Measurements from ENCODE around the gene ADAMTS12.

The ADAMTS12 gene

DNA sequence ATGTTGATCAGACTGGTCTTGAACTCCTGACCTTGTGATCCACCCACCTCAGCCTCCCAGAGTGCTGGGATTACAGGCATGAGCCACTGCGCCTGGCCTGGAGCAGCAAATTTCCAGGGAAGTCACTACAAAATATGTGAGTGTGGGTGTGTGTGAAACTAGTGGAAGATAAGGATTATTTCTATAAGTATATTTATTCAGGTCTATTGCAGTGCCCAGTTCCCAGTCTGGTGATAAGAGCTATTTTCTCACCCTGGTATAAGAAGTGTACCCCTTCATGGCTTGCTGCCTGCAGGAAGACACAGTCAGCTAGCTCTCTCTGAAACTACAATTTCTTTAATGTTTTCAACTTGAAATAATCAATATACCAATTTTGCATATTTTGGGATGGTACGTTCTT lies 414.0 kb downstream of the ADAMTS12 start:
- Histone ChIP-seq H3K9me3 (ENCODE audit: low read length) (no peaks in the 10 kb centered on the region), H3K9ac (ENCODE audit: low read length) (no peak overlapping the region), H3K4me3 (ENCODE audit: low read depth in 1 of 2, low read length in 2 of 2) (no peak overlapping the region), H3K4me1 (ENCODE audit: insufficient read depth, low read length) (no peaks in the 10 kb centered on the region), H3K27me3 (ENCODE audit: control insufficient read depth in 1 of 2, insufficient read depth in 2 of 2, low read length in 2 of 2) (no peaks in the 10 kb centered on the region), H3K27ac (ENCODE audit: low read depth, low read length) (no peak overlapping the region), H3K36me3 (ENCODE audit: insufficient read depth, low read length) (peaks cover 24% of the 10 kb centered on the region)

DNA sequence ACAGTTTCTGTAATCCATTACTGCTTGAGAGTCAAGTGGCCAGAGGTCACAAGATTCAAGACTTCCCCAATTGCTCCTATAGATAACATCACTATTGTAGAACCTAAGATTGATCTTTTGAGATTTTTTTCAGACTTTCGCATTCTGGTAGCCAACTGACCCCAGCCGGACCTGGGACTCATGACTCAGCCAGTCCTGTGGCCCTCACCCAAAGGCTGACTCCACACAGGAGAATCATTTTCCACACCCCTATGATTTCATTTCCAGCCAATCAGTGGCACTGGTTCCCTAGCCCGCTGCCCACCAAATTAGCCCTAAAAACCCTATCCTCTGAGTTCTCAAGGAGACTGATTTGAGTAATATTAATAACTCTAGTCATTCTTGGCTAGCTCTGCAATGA lies 414.8 kb downstream of the ADAMTS12 start:
- no peaks in the 10 kb centered on the region for H3K4me1 ChIP-seq (ENCODE audit: insufficient read depth, low read length)
- H3K9ac ChIP-seq (ENCODE audit: low read length) = no peak overlapping the region
- H3K9me3 ChIP-seq (ENCODE audit: low read length) = no peaks in the 10 kb centered on the region
- H3K36me3 ChIP-seq (ENCODE audit: insufficient read depth, low read length) = peaks cover 24% of the 10 kb centered on the region
- H3K27me3 ChIP-seq (ENCODE audit: control insufficient read depth in 1 of 2, insufficient read depth in 2 of 2, low read length in 2 of 2) = no peaks in the 10 kb centered on the region
- H3K27ac ChIP-seq (ENCODE audit: low read depth, low read length) = no peak overlapping the region
- H3K4me3 ChIP-seq (ENCODE audit: low read depth in 1 of 2, low read length in 2 of 2) = no peak overlapping the region

DNA sequence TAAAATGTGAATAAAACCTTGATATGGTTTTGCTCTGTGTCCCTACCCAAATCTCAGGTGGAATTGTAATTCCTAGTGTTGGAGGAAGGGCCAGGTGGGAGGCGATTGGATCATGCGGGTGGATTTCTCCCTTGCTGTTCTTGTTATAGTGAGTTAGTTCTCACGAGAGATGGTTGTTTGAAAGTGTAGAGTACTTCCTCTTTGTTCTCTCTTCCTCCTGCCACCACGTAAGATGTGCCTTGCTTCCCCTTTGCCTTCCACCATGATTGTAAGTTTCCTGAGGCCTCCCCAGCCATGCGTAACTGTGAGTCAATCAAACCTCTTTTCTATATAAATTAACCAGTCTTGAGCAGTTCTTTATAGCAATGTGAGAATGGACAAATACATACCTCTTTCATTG lies 416.1 kb downstream of the ADAMTS12 start:
- H3K9ac ChIP-seq (ENCODE audit: low read length) = no peak overlapping the region
- H3K9me3 ChIP-seq (ENCODE audit: low read length) = no peaks in the 10 kb centered on the region
- H3K27ac ChIP-seq (ENCODE audit: low read depth, low read length) = no peak overlapping the region
- peaks cover 24% of the 10 kb centered on the region for H3K36me3 ChIP-seq (ENCODE audit: insufficient read depth, low read length)
- H3K27me3 ChIP-seq (ENCODE audit: control insufficient read depth in 1 of 2, insufficient read depth in 2 of 2, low read length in 2 of 2) = no peaks in the 10 kb centered on the region
- H3K4me3 ChIP-seq (ENCODE audit: low read depth in 1 of 2, low read length in 2 of 2) = no peak overlapping the region
- no peaks in the 10 kb centered on the region for H3K4me1 ChIP-seq (ENCODE audit: insufficient read depth, low read length)

DNA sequence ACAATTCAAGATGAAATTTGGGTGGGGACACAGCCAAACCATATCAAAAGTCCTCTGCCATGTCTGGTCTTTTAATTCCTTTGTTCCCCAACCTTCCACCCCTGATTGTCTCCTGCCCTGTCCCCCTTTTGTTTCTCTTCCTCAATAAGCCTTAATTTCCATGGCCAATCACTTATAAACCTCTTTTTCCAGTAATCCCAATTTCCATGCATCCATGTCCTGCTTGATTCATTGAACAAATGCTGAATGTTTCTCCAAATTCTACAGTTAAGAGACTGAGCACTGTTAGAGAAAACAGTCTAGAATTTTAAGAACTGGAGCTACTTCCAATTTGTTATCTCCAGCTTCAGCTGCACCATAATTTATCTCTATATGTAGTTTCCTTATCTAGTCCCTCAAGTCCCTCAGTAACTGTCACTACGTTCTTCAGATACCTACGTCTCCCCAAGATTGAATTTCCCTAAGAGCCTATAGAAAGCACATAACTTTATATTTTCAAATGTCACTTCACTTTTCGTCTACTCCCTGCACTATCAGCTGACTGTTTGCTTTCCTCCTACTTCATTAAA lies 416.8 kb downstream of the ADAMTS12 start:
- H3K4me1 ChIP-seq (ENCODE audit: insufficient read depth, low read length) = no peaks in the 10 kb centered on the region
- H3K4me3 ChIP-seq (ENCODE audit: low read depth in 1 of 2, low read length in 2 of 2) = no peak overlapping the region
- H3K9ac ChIP-seq (ENCODE audit: low read length) = no peak overlapping the region
- H3K27ac ChIP-seq (ENCODE audit: low read depth, low read length) = no peak overlapping the region
- no peaks in the 10 kb centered on the region for H3K27me3 ChIP-seq (ENCODE audit: control insufficient read depth in 1 of 2, insufficient read depth in 2 of 2, low read length in 2 of 2)
- no peaks in the 10 kb centered on the region for H3K9me3 ChIP-seq (ENCODE audit: low read length)
- H3K36me3 ChIP-seq (ENCODE audit: insufficient read depth, low read length) = peaks cover 29% of the 10 kb centered on the region

DNA sequence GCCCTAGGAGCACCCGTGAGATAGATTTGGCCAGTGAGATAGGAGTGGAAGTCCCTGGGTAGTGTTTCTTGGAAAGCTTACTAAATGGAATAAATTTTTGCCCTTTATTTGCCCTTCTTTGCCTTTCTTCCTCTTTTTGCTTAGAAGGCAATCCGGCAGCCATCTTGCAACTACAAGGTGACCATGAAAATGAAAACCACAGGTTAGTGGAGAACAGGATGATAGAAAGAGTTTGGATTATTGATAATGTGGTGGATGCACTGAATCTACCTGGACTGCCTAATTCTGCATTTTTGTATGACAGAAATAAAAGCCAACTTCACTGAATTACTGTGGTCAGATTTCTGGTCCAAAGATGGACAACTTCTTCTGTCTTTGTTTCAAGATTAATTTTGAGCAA lies 417.8 kb downstream of the ADAMTS12 start:
- no peak overlapping the region for H3K9ac ChIP-seq (ENCODE audit: low read length)
- H3K27me3 ChIP-seq (ENCODE audit: control insufficient read depth in 1 of 2, insufficient read depth in 2 of 2, low read length in 2 of 2) = no peaks in the 10 kb centered on the region
- no peaks in the 10 kb centered on the region for H3K9me3 ChIP-seq (ENCODE audit: low read length)
- H3K4me1 ChIP-seq (ENCODE audit: insufficient read depth, low read length) = no peaks in the 10 kb centered on the region
- H3K36me3 ChIP-seq (ENCODE audit: insufficient read depth, low read length) = peaks cover 39% of the 10 kb centered on the region
- no peak overlapping the region for H3K27ac ChIP-seq (ENCODE audit: low read depth, low read length)
- no peak overlapping the region for H3K4me3 ChIP-seq (ENCODE audit: low read depth in 1 of 2, low read length in 2 of 2)

Data from muscle layer of colon (tissue), 2 donors.